Measurements from ENCODE around the gene IGF2BP3. TPM values are rescaled to one million over a fixed set of nuclear protein-coding genes. Genes with fewer than 3 reads are reported as not detected.

IGF2BP3 gene
- total and polyA plus RNA-seq, 10 of the 15 experiments (the other 5 are each of a cell fraction or from before 2014, with no cell fraction given) = 4.6 to 61.2 (median 36.9) TPM

- DNase-seq (ENCODE audit: low read depth, low spot score) (no peak), ATAC-seq (no peak), FAIRE-seq (no peak)
- peaks cover 3% of the 10 kb centered on the region; the same call in 2 of the 3 replicates for H3K9me3 ChIP-seq (replicated peaks; ENCODE audit: control insufficient read depth, insufficient read depth, low read length)
- ChIA-PET SMC1A (ENCODE audit: uncharacterized antibody, unreplicated experiment) (interaction anchor here (1.9 kb wide), 1 partner anchor 61 kb away, joined by 4 read pairs; no protein-coding TSS in a partner anchor), POLR2A (interaction anchor here (1.4 kb wide), 1 partner anchor 11 kb away, joined by 3 read pairs; no protein-coding TSS in a partner anchor), CTCF (interaction anchor here (1.0 to 2.3 kb wide), 7 partner anchors 9 to 190 kb away, joined by 3 to 7 read pairs (median 4); no protein-coding TSS in a partner anchor), RAD21 (ENCODE audit: unreplicated experiment) (interaction anchor here (1.9 kb wide), 1 partner anchor 107 kb away, joined by 9 read pairs; no protein-coding TSS in a partner anchor)
- no peak overlapping the region; the same call in 1 of the 2 replicates for H3K4me2 ChIP-seq (ENCODE audit: control insufficient read depth, insufficient read depth)
- H3K4me1 ChIP-seq (ENCODE audit: control insufficient read depth, insufficient read depth, low read length) = peaks cover 37% of the 10 kb centered on the region
- no peak overlapping the region for H3K9ac ChIP-seq (ENCODE audit: control insufficient read depth, insufficient read depth, low read length)
- intact Hi-C loops (cut with micrococcal nuclease; ENCODE audit: unreplicated experiment) = loop anchor here (2.0 to 5.0 kb wide), 2 partner anchors 116 to 188 kb away; partner anchors contain the start of gene IGF2BP3
- H3K79me2 ChIP-seq (ENCODE audit: control insufficient read depth, insufficient read depth, low read length) = peaks cover 9% of the 10 kb centered on the region
- no TSS peak for BruUV-seq (replicated peaks)
- no peaks in the 10 kb centered on the region for H3K27me3 ChIP-seq (replicated peaks in 1 of 2; ENCODE audit: control insufficient read depth in 2 of 2, insufficient read depth in 2 of 2, low read length in 1 of 2)
- no peak overlapping the region for H2AFZ ChIP-seq (ENCODE audit: control insufficient read depth, low read depth, low read length)
- no peak overlapping the region; the same call in 1 of the 2 replicates for H3K27ac ChIP-seq (ENCODE audit: control insufficient read depth, insufficient read depth)
- H3K36me3 ChIP-seq (ENCODE audit: control insufficient read depth in 2 of 2, insufficient read depth in 2 of 2, low read length in 1 of 2) = peaks cover 0 to 10% of the 10 kb centered on the region in 2 experiments; a peak in 3 of 4 replicates
- no peaks in the 10 kb centered on the region for H4K20me1 ChIP-seq (ENCODE audit: control insufficient read depth, insufficient read depth)
- 16% methylated on average over 3 of the region's 3 CpGs for WGBS (ENCODE audit: insufficient coverage, insufficient replicate concordance, low lambda C conversion rate, missing lambda C conversion rate)
- in situ Hi-C loops (cut with MboI) = no loop called here
- TF ChIP-seq RUNX3 (IDR thresholded peaks at IDR 0.05; ENCODE audit: low read length) = peak; percentile 79
- TF ChIP-seq ZBTB11 (CRISPR knock-in tag; IDR thresholded peaks at IDR 0.05) = no peak
- TF ChIP-seq JUNB (IDR thresholded peaks at IDR 0.05) = peak; percentile 6; the same call in 1 of the 2 replicates
- no peak overlapping the region for H3K4me3 ChIP-seq
Observed at GRCh38 chr7:23356726-23357125, 113.6 kb downstream of the IGF2BP3 start.

Measured in GM12878 (cell line).